GM10248 (cell line): ENCODE data around the gene UQCC2.

Experiments used
- CTCF ChIA-PET: fragments of 300-600 bp; sonication (Branson Sonifier 250); formaldehyde crosslinking; extraction: SDS; loops from one replicate; lab custom pipeline; 2021; ENCODE audit warnings: antibody characterized with exemption; lab: Yijun Ruan, JAX
- POLR2A ChIA-PET: fragments of 350-650 bp; sonication (Branson Sonifier 250); formaldehyde crosslinking; extraction: SDS; loops from one replicate; lab custom pipeline; 2020; ENCODE audit warnings: antibody characterized with exemption; lab: Yijun Ruan, JAX
- DNase-seq: peaks from one replicate; pipeline ENCODE4 v3.0.0; 2012; ENCODE audit errors: extremely low spot score
- TF ChIP-seq, protein P1 (sequence below): IDR thresholded peaks from 2 replicates; pipeline ENCODE4 v1.5.1; 2012; ENCODE audit warnings: mild to moderate bottlenecking, low read depth; ENCODE audit errors: extremely low read depth, missing control alignments, control extremely low read depth

UQCC2 gene

DNA sequence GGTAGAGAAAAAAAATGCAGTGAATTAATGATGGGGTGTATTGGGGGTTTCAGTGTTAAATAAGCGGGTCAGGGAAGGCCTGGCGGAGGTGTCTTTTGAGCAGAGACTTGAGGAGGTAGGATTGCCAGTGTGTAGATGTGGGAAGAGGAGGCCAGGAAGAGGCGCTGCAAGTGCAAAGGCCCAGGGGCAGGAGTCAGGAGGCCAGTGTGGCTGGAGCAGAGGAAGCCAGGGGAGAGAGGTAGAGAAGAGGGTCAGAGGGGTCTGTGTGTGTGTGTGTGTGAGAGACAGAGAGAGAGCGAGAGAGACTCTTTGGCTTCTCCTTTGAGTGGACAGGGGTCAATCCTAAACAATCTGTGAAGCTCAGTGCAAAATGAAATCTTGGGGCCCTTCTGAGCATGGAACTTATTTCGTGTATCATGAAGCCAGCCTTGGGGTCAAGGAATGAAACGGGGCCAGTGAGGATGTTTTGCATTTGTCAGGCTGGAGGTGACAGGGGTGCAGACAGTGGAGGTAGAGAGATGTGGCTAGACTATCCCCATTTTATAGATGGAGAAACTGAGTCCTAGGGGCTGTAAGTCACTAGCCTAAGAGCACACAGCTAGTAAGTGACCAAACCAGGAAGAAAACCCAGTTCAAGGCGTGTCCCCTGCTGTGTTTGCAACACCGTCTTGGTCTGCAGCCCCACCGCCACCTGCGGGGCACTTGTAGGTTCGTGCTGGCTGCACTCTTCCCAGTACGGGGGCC lies 44.9 kb upstream of the UQCC2 start:
- TF ChIP-seq, protein P1, sequence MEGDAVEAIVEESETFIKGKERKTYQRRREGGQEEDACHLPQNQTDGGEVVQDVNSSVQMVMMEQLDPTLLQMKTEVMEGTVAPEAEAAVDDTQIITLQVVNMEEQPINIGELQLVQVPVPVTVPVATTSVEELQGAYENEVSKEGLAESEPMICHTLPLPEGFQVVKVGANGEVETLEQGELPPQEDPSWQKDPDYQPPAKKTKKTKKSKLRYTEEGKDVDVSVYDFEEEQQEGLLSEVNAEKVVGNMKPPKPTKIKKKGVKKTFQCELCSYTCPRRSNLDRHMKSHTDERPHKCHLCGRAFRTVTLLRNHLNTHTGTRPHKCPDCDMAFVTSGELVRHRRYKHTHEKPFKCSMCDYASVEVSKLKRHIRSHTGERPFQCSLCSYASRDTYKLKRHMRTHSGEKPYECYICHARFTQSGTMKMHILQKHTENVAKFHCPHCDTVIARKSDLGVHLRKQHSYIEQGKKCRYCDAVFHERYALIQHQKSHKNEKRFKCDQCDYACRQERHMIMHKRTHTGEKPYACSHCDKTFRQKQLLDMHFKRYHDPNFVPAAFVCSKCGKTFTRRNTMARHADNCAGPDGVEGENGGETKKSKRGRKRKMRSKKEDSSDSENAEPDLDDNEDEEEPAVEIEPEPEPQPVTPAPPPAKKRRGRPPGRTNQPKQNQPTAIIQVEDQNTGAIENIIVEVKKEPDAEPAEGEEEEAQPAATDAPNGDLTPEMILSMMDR = no peak
- ChIA-PET POLR2A (no interaction called here), CTCF (interaction anchor here (1.3 to 8.3 kb wide), 3 partner anchors 12 to 56 kb away, joined by 3 to 78 read pairs (median 24); no protein-coding TSS in a partner anchor)
- no peak for DNase-seq

DNA sequence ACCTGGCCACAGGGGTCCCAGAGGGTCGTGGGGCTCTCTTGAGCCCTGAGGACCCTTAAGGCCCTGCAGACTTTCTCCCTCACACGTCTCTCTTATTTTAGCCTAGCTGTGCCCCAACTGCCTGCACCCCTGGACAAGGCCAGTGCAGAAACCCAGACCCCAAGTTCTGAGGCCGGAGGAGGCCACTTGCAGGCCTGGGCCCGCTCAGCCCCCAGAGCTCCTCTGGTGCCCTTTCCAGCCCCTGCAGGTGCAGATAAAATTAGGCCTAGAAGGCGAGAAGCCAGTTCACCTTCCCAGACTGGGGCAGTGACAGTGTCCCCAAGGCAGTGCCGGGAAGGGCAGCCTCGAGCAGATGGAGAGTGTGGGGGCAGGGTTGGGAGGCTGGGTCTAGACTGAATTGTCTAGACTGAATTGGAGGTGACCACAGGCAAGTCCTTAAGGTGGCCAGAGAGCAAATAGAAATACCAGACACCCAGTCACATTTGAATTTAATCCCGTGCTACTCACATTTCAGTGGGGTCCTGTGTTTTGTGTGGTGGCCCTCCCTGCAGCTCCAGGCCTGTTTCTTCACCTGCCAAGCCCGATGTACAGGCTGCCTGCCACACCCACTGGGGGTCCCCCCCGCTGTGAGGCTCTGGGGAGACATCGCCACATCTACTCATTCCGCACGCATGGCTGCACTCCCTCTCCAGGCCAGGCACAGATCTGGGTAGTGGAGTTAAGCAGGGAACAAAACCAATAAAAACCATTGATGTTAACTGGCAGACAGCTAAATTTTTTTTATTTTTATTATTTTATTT lies 43.8 kb upstream of the UQCC2 start:
- ChIA-PET POLR2A (no interaction called here), CTCF (interaction anchor here (1.5 to 5.3 kb wide), 3 partner anchors 11 to 16 kb away, joined by 3 to 24 read pairs (median 9); no protein-coding TSS in a partner anchor)
- DNase-seq = no peak
- TF ChIP-seq, protein P1 = no peak

DNA sequence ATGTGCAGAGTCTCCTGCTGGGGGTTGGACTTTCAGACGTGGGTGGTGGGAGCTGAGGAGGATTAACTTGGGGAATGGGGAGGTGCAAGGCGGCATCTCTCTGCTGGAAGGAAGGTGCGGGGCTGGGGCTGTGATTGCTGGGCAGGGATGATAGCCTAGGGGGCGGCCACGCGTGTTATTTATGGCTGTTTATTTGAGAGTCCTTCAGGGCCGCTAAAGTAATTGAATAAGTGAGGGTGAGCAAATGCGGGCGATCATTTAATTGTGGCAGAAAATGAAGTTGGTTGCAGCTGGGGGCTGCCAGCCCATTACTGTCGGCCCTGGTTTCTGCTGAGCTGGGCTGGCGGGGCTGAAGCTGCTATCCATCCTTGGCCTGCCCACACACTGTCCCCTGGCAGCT lies 42.7 kb upstream of the UQCC2 start:
- POLR2A ChIA-PET = no interaction called here
- no peak for DNase-seq
- CTCF ChIA-PET = interaction anchor here (1.5 to 5.3 kb wide), 3 partner anchors 10 to 17 kb away, joined by 3 to 24 read pairs (median 9); no protein-coding TSS in a partner anchor

DNA sequence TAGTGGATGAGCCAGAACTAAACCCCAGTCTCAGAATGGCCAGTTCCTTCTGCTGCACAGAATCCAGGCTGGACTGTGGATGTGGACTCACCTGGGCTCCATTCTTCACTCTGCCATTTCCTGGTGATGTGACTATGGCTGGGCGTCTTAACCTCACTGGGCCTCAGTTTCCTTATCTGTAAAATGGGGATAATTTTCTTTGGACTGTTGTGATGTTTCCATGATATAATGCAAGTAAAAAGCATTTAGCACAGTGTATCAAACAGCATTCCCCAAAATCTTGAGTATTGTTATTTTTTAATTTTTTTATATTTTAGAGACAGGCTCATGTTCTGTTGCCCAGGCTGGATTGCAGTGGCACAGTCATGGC lies 41.1 kb upstream of the UQCC2 start:
- TF ChIP-seq, protein P1 = no peak
- ChIA-PET POLR2A (no interaction called here), CTCF (interaction anchor here (0.8 to 1.5 kb wide), 3 partner anchors 9 to 17 kb away, joined by 3 to 4 read pairs (median 3); no protein-coding TSS in a partner anchor)
- no peak for DNase-seq

More for the DNA sequence above, 42.7 kb upstream of the UQCC2 start:
- TF ChIP-seq, protein P1 = no peak

DNA sequence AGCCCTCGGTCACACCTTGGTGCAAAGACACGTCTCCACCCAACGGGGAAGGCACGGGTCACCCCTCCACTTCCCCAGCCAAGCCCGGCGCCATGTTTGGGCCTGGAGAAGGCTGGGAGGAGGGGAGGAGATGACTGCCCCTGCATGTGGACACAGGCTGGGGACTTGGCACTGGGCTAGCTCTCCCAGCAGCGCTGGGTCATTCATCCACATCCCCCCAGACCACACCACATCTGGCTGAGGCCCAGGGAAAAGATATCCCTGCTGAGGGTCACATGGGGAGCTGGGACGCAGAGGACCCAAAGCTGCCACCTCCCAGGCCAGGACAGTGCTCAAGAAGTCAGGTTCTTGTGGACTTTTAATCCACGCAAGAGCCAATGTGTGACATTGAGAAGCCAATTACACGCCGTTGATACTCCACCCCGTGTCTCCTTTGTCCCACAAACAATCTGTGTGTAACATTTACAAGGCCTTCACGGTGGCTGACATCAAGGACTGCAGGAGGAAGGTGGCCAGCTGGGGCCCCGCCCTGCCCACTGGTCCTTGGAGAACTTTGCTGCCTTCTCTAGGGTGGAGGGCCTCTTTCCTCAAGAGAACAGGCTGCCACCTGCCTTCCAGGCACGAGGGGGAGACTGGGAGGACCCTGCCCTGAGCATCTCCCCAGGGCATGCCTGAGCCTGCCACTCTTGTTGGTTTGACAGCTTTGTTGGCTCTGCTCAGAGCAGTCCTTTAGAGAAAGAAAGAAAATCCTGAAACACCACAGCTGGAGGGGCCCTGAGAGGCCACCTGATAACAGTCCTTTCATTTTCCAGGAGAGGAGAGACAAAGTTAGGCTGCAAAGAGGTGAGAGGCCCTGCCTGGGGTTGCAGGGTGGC lies 40.5 kb upstream of the UQCC2 start:
- TF ChIP-seq, protein P1 = no peak
- ChIA-PET POLR2A (no interaction called here), CTCF (interaction anchor here (0.8 to 1.5 kb wide), 4 partner anchors 8 to 19 kb away, joined by 3 to 4 read pairs (median 3); no protein-coding TSS in a partner anchor)
- DNase-seq = no peak
